NT2/D1 (cell line): Measurements from ENCODE around the gene IL1RN.

Source experiments
- DNase-seq: peaks from one replicate; pipeline ENCODE4 v3.0.0-alpha.2; 2011; ENCODE audit warnings: low read depth, low spot score
- H3K27me3 ChIP-seq: 2 replicates; pipeline ENCODE4 v1.6.0; 2011; ENCODE audit warnings: mild to moderate bottlenecking; ENCODE audit not compliant: insufficient read length, insufficient read depth
- H3K36me3 ChIP-seq: 2 replicates; pipeline ENCODE4 v1.6.1; 2011; ENCODE audit warnings: mild to moderate bottlenecking, low read length, mixed read lengths; ENCODE audit not compliant: insufficient read depth, insufficient read length
- H3K4me1 ChIP-seq: 2 replicates; pipeline ENCODE4 v1.5.1; 2011; ENCODE audit not compliant: insufficient read depth, insufficient read length
- H3K4me3 ChIP-seq: 2 replicates; pipeline ENCODE4 v1.5.1; 2011; ENCODE audit warnings: low read depth; ENCODE audit not compliant: insufficient read length
- H3K9ac ChIP-seq: 2 replicates; pipeline ENCODE4 v1.6.0; 2011; ENCODE audit warnings: low read depth; ENCODE audit not compliant: insufficient read length
- H3K9me3 ChIP-seq: 2 replicates; pipeline ENCODE4 v1.5.1; 2011; ENCODE audit warnings: mild to moderate bottlenecking, low read length; ENCODE audit not compliant: insufficient read depth
- SUZ12 ChIP-seq: IDR thresholded peaks from 2 replicates; pipeline ENCODE4 v1.6.1; 2011; ENCODE audit not compliant: insufficient read length, insufficient read depth; ENCODE audit errors: extremely low read depth
- YY1 ChIP-seq: IDR thresholded peaks from 2 replicates; pipeline ENCODE4 v1.6.1; 2011; ENCODE audit not compliant: insufficient read length, insufficient read depth
- ZNF274 ChIP-seq: IDR thresholded peaks from 2 replicates; pipeline ENCODE4 v1.6.1; 2011; ENCODE audit warnings: mild to moderate bottlenecking, low read depth, low read length

Gene IL1RN

GRCh38 chr2:113176696-113177355 is 49.4 kb downstream of the IL1RN start:
- H3K36me3 ChIP-seq, result no peaks in the 10 kb centered on the region
- H3K9me3 ChIP-seq, result no peaks in the 10 kb centered on the region
- H3K4me3 ChIP-seq, result no peak overlapping the region
- no peak for DNase-seq
- peaks cover 17% of the 10 kb centered on the region for H3K4me1 ChIP-seq
- H3K9ac ChIP-seq, result no peak overlapping the region
- TF ChIP-seq YY1 (no peak), SUZ12 (no peak), ZNF274 (no peak)
- H3K27me3 ChIP-seq, result no peaks in the 10 kb centered on the region

DNA sequence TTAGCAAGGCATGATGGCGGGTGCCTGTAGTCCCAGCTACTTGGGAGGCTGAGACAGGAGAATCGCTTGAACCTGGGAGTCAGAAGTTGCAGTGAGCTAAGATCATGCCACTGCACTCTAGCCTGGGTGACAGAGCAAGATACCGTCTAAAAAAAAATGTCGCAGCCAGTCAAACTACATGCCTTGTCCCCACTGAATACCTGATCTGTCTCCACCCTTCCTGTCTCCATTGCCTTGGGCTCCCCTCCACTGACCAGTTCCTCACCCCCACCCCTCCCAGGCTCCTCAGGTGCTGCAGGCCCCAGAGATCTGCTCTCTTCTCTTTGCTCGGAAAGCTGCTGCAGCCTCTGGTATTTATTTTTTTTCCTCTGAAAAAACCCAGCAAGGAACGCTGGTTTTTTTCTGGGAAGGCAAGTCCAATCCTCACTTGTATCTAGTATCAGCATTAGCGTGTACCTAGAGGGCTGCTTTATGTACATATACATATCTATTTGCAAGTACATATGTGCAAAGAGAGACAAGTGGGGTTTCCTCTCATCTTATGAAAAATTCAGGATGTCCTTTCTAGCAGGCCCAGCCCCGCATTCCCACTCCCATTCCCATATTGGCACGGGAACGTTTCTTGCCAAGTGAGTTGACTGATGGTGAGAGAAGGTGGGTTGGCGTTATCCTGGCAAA is 50.8 kb downstream of the IL1RN start:
- TF ChIP-seq YY1, result no peak
- no peak for TF ChIP-seq SUZ12
- TF ChIP-seq ZNF274, result no peak
- Histone ChIP-seq H3K9me3 (no peaks in the 10 kb centered on the region), H3K36me3 (no peaks in the 10 kb centered on the region), H3K4me3 (no peak overlapping the region), H3K27me3 (no peaks in the 10 kb centered on the region), H3K9ac (no peak overlapping the region), H3K4me1 (peaks cover 17% of the 10 kb centered on the region)
- DNase-seq, result no peak

- H3K4me3 ChIP-seq, result no peak overlapping the region
- DNase-seq, result no peak
- no peaks in the 10 kb centered on the region for H3K36me3 ChIP-seq
- TF ChIP-seq ZNF274, result no peak
- TF ChIP-seq SUZ12, result no peak
- TF ChIP-seq YY1, result no peak
- no peak overlapping the region for H3K9ac ChIP-seq
- no peaks in the 10 kb centered on the region for H3K27me3 ChIP-seq
- peaks cover 12% of the 10 kb centered on the region for H3K4me1 ChIP-seq
- H3K9me3 ChIP-seq, result no peaks in the 10 kb centered on the region
Measured at GRCh38 chr2:113178891-113179290, 51.5 kb downstream of the IL1RN start.

GRCh38 chr2:113179446-113180045 is 52.1 kb downstream of the IL1RN start:
- Histone ChIP-seq H3K4me3 (no peak overlapping the region), H3K27me3 (no peaks in the 10 kb centered on the region), H3K4me1 (peaks cover 8% of the 10 kb centered on the region), H3K9me3 (no peaks in the 10 kb centered on the region), H3K9ac (no peak overlapping the region), H3K36me3 (no peaks in the 10 kb centered on the region)
- no peak for DNase-seq
- TF ChIP-seq ZNF274 (no peak), SUZ12 (no peak), YY1 (no peak)

DNA sequence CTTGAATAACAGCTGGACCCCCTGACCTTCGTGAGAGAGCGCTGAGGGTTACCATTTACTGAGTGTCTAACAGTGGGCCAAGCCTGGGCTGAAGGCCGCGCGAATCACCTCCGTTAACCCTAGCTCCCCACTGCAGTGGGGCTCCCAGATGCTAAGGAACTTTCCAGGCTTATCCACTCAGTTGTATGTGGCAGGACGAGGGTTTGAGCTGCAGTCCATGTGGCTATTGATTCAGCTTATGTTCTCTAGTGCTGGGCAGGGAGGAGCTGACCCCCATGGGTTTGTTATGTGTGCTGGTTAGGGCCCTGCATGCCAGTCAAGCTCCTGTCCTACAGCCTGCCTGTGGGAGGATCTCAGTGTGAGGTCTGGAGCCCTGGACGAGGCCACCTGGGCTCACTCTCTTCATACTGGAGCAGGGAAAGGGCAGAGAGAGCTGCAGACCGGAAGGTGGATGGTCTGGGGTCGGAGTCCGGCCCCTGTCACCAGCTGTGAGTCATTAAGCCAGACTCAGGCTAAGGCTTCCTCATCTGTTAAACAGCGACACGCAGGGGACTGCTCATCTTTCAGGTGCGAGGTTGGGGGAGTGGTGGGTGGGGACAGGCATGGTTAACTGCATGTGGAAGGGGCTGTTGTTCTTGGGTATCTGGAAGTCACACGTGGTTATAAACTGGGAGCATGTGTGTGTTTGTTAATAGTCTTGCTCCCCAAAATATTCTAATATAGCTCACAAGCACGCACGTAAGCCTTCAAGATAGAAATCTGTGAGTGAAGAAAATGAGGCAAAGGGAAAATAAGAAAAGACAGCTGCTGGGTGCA is 52.9 kb downstream of the IL1RN start:
- H3K9me3 ChIP-seq, result no peaks in the 10 kb centered on the region
- H3K9ac ChIP-seq, result no peak overlapping the region
- H3K36me3 ChIP-seq, result no peaks in the 10 kb centered on the region
- no peak for DNase-seq
- peaks cover 5% of the 10 kb centered on the region for H3K4me1 ChIP-seq
- H3K4me3 ChIP-seq, result no peak overlapping the region
- H3K27me3 ChIP-seq, result no peaks in the 10 kb centered on the region
- no peak for TF ChIP-seq SUZ12
- no peak for TF ChIP-seq YY1
- no peak for TF ChIP-seq ZNF274

GRCh38 chr2:113181258-113182051 is 54.1 kb downstream of the IL1RN start:
- H3K4me3 ChIP-seq, result no peak overlapping the region
- H3K27me3 ChIP-seq, result no peaks in the 10 kb centered on the region
- no peak overlapping the region for H3K9ac ChIP-seq
- DNase-seq, result no peak
- H3K36me3 ChIP-seq, result no peaks in the 10 kb centered on the region
- TF ChIP-seq YY1 (no peak), SUZ12 (no peak), ZNF274 (no peak)
- H3K4me1 ChIP-seq, result peaks cover 4% of the 10 kb centered on the region
- H3K9me3 ChIP-seq, result no peaks in the 10 kb centered on the region
